GM12872 (cell line): ENCODE measurements around the gene CTNNA2.

ENCODE experiments used
- TF ChIP-seq, protein P1 (sequence below): IDR thresholded peaks from 3 replicates; pipeline ENCODE4 v1.5.1; 2011; ENCODE audit warnings: low read depth, mild to moderate bottlenecking, low read length, moderate library complexity; ENCODE audit not compliant: insufficient read depth

Gene CTNNA2

DNA sequence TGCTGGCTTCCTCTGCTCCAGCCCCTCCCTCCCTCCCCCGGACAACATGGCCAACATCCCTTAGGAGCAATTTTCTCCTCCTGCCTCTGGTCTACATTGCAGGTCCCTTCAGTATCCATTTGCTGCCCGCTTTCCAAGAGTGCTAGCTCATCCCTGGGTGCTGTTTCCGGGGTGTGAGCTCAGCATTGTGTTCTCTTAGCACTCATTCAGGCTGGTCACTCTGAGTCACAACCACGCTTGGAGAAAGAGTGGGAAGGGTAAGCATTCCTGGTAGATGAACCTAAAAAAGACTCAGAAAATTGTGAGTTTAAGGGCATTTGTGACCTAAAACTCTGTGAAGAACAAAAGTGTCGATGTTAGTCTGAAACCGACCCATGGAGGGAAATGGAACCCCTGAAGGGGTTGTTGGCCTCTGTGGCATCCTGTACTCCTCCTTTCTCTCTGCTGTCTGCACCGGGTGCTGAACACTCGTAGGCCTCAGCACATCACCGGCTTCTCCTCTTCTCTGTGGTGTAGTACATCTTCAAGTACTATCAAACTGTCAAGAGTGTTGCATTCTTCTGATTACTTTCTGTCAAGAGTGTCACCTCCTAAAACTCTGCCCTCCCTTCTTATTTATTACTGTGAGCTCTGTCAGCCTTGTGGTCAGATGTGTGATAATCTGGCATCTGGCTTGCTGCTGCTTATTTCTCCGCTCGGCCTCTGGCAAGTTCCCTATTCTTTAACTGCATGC, 73.0 kb downstream of the CTNNA2 start:
- TF ChIP-seq, protein P1, sequence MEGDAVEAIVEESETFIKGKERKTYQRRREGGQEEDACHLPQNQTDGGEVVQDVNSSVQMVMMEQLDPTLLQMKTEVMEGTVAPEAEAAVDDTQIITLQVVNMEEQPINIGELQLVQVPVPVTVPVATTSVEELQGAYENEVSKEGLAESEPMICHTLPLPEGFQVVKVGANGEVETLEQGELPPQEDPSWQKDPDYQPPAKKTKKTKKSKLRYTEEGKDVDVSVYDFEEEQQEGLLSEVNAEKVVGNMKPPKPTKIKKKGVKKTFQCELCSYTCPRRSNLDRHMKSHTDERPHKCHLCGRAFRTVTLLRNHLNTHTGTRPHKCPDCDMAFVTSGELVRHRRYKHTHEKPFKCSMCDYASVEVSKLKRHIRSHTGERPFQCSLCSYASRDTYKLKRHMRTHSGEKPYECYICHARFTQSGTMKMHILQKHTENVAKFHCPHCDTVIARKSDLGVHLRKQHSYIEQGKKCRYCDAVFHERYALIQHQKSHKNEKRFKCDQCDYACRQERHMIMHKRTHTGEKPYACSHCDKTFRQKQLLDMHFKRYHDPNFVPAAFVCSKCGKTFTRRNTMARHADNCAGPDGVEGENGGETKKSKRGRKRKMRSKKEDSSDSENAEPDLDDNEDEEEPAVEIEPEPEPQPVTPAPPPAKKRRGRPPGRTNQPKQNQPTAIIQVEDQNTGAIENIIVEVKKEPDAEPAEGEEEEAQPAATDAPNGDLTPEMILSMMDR, result no peak

DNA sequence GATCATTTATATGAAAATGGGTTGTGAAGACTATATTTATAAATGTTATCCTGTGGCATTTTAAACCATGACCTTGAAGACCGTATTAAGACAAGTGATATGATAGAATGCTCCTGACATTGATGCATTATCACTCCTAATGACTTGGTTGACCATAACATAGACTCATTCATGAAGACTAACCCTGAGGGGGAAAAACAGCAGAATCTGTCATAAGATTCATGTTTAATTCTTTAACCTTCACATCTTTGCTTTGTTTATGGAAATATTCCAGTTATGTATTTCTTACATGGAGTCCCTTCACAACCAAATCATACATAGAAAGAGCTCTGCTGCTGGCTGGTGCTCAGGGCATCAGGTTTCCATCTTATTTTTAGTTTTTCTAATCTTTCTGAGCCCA, 78.4 kb downstream of the CTNNA2 start:
- TF ChIP-seq, protein P1, result no peak

DNA sequence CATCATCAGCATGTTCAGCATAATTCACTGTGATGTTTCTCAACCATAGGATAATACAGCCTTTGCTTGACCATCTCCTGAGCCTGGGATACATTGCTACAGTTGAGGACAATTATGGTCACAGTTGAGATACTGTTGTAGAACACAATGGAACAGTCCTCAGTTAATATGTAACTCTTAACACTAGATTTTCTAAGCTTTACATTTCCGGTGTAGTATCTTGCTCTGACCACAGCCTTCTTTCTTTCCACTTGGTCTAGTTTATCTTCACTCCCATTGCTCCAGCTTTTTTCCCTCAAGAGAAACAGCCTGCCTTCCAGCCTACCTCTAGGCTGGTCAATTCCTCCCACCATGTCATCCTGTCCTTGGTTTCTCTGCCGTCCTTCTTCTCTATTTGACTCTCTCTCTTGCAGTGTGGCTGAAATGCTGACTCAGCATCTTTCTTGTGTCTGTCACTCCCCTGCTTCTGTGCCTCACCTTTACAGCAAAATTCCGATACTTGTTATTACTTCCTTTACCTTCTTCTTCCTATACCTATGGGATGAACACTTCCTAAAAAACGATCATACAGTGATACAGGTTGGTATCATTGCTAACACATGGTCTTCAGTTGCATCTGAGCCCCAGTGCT, 80.5 kb downstream of the CTNNA2 start:
- TF ChIP-seq, protein P1, result no peak

DNA sequence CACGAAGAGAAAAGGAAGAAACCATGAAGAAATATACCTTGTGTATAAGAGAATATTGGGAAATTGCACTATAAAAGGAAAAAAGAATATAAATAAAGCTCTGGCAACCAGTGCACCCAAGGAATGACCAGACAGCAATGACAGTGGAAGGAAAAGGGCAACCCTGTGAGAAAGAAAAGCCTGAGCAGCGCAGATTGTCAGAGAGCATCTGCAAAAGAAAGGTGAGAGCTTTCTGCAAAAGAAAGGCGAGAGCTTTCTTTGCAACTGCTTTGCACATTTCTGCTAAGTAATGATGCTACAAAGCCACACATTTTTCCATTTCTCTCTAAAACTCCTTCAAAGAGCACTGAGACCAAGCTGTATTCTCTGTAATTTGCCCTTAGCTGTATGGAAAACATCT, 83.6 kb downstream of the CTNNA2 start:
- TF ChIP-seq, protein P1, result no peak

DNA sequence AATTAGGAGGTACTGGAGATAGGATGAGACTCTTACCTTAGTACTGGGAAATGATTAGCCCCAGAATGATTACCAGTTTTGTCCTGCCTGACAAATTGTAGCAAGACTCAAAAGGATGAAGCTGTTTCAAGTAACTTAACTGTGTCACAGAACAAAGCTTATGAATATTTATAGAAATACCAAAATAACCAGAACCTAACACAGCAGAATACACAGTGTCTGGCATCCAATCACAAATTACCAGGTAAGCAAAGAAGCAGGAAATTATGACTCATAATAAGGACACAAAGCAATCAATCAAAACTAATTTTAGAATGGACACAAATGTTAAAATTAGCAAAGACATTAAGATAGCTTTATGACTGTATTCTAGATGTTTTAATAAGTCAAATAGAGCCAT, 91.9 kb downstream of the CTNNA2 start:
- TF ChIP-seq, protein P1, result no peak

DNA sequence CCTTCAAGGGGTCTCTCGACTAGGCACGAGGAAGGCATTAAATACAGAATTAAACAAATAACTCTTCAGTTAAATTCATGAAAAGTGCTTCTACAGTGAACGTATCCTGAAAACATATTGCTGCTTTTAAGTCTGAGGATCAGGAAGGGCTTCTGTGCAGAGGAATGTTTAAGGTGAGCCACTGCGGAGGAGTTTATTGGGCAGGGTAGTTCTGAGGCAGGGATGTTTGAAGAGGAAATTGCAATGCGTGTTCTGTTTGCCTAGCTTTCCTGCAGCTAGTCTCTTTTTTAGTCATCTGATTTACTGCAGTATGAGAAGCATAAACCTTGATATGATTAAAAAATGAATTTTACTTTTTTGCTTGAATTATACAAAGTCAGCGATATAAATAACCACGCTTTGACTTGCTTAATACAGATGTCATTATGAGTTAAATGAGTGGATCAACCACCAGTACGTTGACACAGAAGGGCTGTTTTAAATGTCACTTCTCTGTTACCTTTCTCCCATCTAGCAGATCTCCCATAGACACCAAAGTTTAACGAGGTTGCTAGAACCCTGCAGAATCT, 98.7 kb downstream of the CTNNA2 start:
- TF ChIP-seq, protein P1, result no peak

DNA sequence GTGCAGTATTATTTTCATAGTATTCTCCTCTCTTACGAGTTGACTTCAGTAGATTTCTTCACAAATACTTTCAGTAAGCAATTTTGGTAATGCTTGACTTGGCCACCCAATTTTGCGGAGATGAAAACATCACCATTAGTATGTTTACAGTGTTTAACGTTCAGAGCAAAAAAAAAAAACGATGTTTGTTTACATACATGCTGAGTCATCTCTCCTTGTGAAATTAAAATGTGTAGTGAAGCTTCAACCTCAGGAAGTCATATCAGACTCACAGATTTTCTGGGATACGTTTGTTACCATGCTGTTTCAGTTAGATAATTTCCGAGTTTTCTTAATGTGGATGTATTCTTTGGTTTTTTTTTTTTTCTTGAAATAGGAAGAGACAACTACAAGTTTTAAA, 100.1 kb downstream of the CTNNA2 start:
- TF ChIP-seq, protein P1, result no peak
